K562 (cell line): ENCODE measurements around the gene ALOX5. TPM values are rescaled to one million over a fixed set of nuclear protein-coding genes. Genes with fewer than 3 reads are reported as not detected.

Experiments used
- ATAC-seq: fragments of 200-7000 bp; cut with Tn5 transposase; 3 replicates; pipeline ENCODE4 v1.9.1; 2020; ENCODE audit warnings: moderate library complexity
- BruUV-seq: library from RNA; stranded (reverse); fragments of 400-500 nt; replicated peaks from 2 replicates; lab custom pipeline; 2021; lab: Mats Ljungman, UMichigan
- CTCF ChIA-PET: fragments of 300-600 bp; formaldehyde crosslinking; extraction: SDS; loops from one replicate; lab custom pipeline; 2021; ENCODE audit warnings: low intra/inter-chr PET ratio; lab: Yijun Ruan, JAX
- POLR2A ChIA-PET: fragments of 300-600, 350-650 bp; sonication (Branson Sonifier 250); formaldehyde crosslinking; extraction: SDS; loops from one replicate; lab custom pipeline; 2021; ENCODE audit warnings: antibody characterized with exemption, inconsistent platforms; lab: Yijun Ruan, JAX
- DNase-seq, 4 experiments: peaks; one replicate each; pipeline versions ENCODE4 v3.0.0 to v3.0.0-alpha.2; 2011 to 2018; ENCODE audit warnings: low spot score in 3 of 4, mixed read lengths in 3 of 4; ENCODE audit errors: extremely low read depth in 1 of 4
- FAIRE-seq: peaks from 2 replicates; lab custom pipeline; 2011; peaks lifted over from hg19 to GRCh38; lab: Jason Lieb, UNC
- H2AFZ ChIP-seq: 2 replicates; pipeline ENCODE4 v1.6.0; 2011; ENCODE audit warnings: low read depth, low read length, control low read depth, inconsistent platforms
- H3K27ac ChIP-seq: fragments of 200-600 bp; 3 replicates; pipeline ENCODE4 v1.8.0; 2011; ENCODE audit warnings: low read depth, mild to moderate bottlenecking, control low read depth, inconsistent platforms, low read length, moderate library complexity, mixed read lengths; ENCODE audit errors: extremely low read depth
- H3K27me3 ChIP-seq, 2 experiments: fragments of 300-600 bp in 1 of 2; 2 replicates in 1 of 2; 3 replicates in 1 of 2; pipeline versions ENCODE4 v1.6.0 to v1.8.0; 2011; ENCODE audit warnings: inconsistent platforms in 2 of 2, low read length in 2 of 2, mild to moderate bottlenecking in 1 of 2, mixed read lengths in 1 of 2, moderate library complexity in 1 of 2; ENCODE audit not compliant: control insufficient read depth in 2 of 2, insufficient read depth in 2 of 2
- H3K36me3 ChIP-seq: fragments of 300-600 bp; 3 replicates; pipeline ENCODE4 v1.8.0; 2011; ENCODE audit warnings: mild to moderate bottlenecking, low read length, inconsistent platforms; ENCODE audit not compliant: control insufficient read depth, insufficient read depth
- H3K4me1 ChIP-seq, 2 experiments: fragments of 200-600 bp in 1 of 2; replicated peaks in 1 of 2; 2 replicates in 1 of 2; 3 replicates in 1 of 2; pipeline versions ENCODE4 v1.5.1 to v1.8.0; 2011; ENCODE audit warnings: inconsistent platforms in 2 of 2, low read length in 2 of 2, mild to moderate bottlenecking in 1 of 2, mixed read lengths in 1 of 2, moderate library complexity in 1 of 2; ENCODE audit not compliant: control insufficient read depth in 2 of 2, insufficient read depth in 2 of 2
- H3K4me2 ChIP-seq: 2 replicates; pipeline ENCODE4 v1.6.1; 2011; ENCODE audit warnings: low read length, control low read depth, inconsistent platforms, mixed read lengths; ENCODE audit not compliant: insufficient read depth
- H3K4me3 ChIP-seq: fragments of 200-600 bp; sonication (generic), shearing (Covaris generic); 2 replicates; pipeline ENCODE4 v1.5.1; 2016; ENCODE audit warnings: control low read depth, inconsistent platforms
- H3K79me2 ChIP-seq: fragments of 200-600 bp; 3 replicates; pipeline ENCODE4 v1.8.0; 2011; ENCODE audit warnings: low read length, inconsistent platforms; ENCODE audit not compliant: control insufficient read depth, insufficient read depth
- H3K9ac ChIP-seq, 2 experiments: 2 replicates each; pipeline versions ENCODE4 v1.6.0 to v1.6.1; 2011; ENCODE audit warnings: low read depth in 2 of 2, low read length in 2 of 2, control low read depth in 1 of 2, inconsistent platforms in 1 of 2, mild to moderate bottlenecking in 1 of 2, mixed read lengths in 1 of 2; ENCODE audit not compliant: insufficient read depth in 1 of 2
- H3K9me1 ChIP-seq: one replicate; pipeline ENCODE4 v1.6.0; 2011; ENCODE audit warnings: inconsistent platforms, mild to moderate bottlenecking, low read length, moderate library complexity; ENCODE audit not compliant: control insufficient read depth, insufficient read depth
- H3K9me3 ChIP-seq: replicated peaks from 2 replicates; pipeline ENCODE4 v1.5.1; 2011; ENCODE audit warnings: low read depth, low read length, inconsistent platforms; ENCODE audit not compliant: control insufficient read depth, insufficient read depth
- H4K20me1 ChIP-seq: replicated peaks from 2 replicates; pipeline ENCODE4 v1.6.1; 2011; ENCODE audit warnings: low read length, inconsistent platforms, mixed read lengths; ENCODE audit not compliant: control insufficient read depth, insufficient read depth
- CBFA2T3 ChIP-seq: fragments of 450-650 bp; IDR thresholded peaks from 2 replicates; pipeline ENCODE4 v1.6.1; 2017
- CC2D1A ChIP-seq: fragments of 450-650 bp; IDR thresholded peaks from 2 replicates; pipeline ENCODE4 v1.6.1; 2017; ENCODE audit warnings: mild to moderate bottlenecking
- CEBPB ChIP-seq: fragments of 450-650 bp; IDR thresholded peaks from 2 replicates; pipeline ENCODE4 v1.6.1; 2016; ENCODE audit warnings: missing genetic modification characterization, missing compliant biosample characterization
- LEF1 ChIP-seq: fragments of 450-650 bp; IDR thresholded peaks from 2 replicates; pipeline ENCODE4 v1.6.1; 2016; ENCODE audit warnings: mild to moderate bottlenecking
- PTTG1 ChIP-seq: fragments of 450-650 bp; IDR thresholded peaks from 2 replicates; pipeline ENCODE4 v1.6.1; 2016; ENCODE audit warnings: low read depth, mild to moderate bottlenecking, missing genetic modification characterization, missing compliant biosample characterization
- RBM39 ChIP-seq: fragments of 200-400 bp; formaldehyde crosslinking; optimal IDR thresholded peaks from 2 replicates; pipeline ENCODE3; 2018; ENCODE audit warnings: low read depth, low read length
- TAF15 ChIP-seq: fragments of 200-400 bp; formaldehyde crosslinking; IDR thresholded peaks from 2 replicates; pipeline ENCODE4 v1.6.1; 2017; ENCODE audit warnings: mild to moderate bottlenecking, low read depth, low read length, moderate library complexity
- TAF9B ChIP-seq: fragments of 450-650 bp; IDR thresholded peaks from 2 replicates; pipeline ENCODE4 v1.6.1; 2018; ENCODE audit warnings: mild to moderate bottlenecking; ENCODE audit not compliant: partially characterized antibody
- ZFX ChIP-seq: sonication (generic); formaldehyde crosslinking; IDR thresholded peaks from 2 replicates; pipeline ENCODE4 v1.8.0; 2022; ENCODE audit warnings: mild to moderate bottlenecking, missing genetic modification reagents, moderate library complexity
- ZNF165 ChIP-seq: fragments of 250-450 bp; sonication (Bioruptor Pico); IDR thresholded peaks from 2 replicates; pipeline ENCODE4 v1.4.0; 2020; ENCODE audit warnings: borderline replicate concordance
- ZNF263 ChIP-seq: sonication (generic); formaldehyde crosslinking; IDR thresholded peaks from 2 replicates; pipeline ENCODE4 v1.8.0; 2022; ENCODE audit warnings: mild to moderate bottlenecking, missing genetic modification reagents, borderline replicate concordance
- ZNF408 ChIP-seq: fragments of 250-450 bp; sonication (Bioruptor Pico); IDR thresholded peaks from 2 replicates; pipeline ENCODE4 v1.4.0; 2020; ENCODE audit warnings: low read depth, mild to moderate bottlenecking, moderate library complexity
- ZNF695 ChIP-seq: fragments of 450-650 bp; formaldehyde crosslinking; IDR thresholded peaks from 2 replicates; pipeline ENCODE4 v1.4.0; 2020; ENCODE audit warnings: mild to moderate bottlenecking, moderate library complexity
- WGBS: fragments of 100-300 bp; shearing (Covaris generic); methylation state at CpG from one replicate; pipeline ENCODE4 v1.1.6; 2016; ENCODE audit warnings: low coverage, mixed read lengths; ENCODE audit not compliant: insufficient coverage; ENCODE audit errors: missing lambda C conversion rate; 5-methylcytosine and 5-hydroxymethylcytosine counted together
- in situ Hi-C: fragments of 300-500 bp; cut with MboI; formaldehyde crosslinking; loops from 4 replicates; pipeline ENCODE4 v1.15.0; 2018; ENCODE audit warnings: inconsistent platforms, mixed read lengths
- intact Hi-C: fragments of 100-400 bp; cut with micrococcal nuclease; formaldehyde crosslinking; loops from 2 replicates; pipeline ENCODE4 v1.14.2; 2022
- polyA plus RNA-seq, 8 experiments: library from polyadenylated mRNA; depleted of rRNA in 4 of 8; stranded (reverse) in 5 of 8; unstranded in 3 of 8; fragments of >200 nt; fragmentation: Nextera tagmentation in 2 of 8; fragmentation: Illumina TruSeq in 1 of 8; extraction: Ambion mirVana in 2 of 8; extraction: Trizol in 1 of 8; gene quantifications; 2 replicates each; pipeline versions ENCODE4 v1.2.1 to v1.2.3, GENCODE V29; 2011 to 2014; ENCODE audit warnings: inconsistent platforms in 1 of 8, missing spikeins in 1 of 8
- total RNA-seq, 7 experiments: library from RNA; depleted of rRNA in 6 of 7; stranded (reverse); fragments of >200 nt in 6 of 7; fragmentation: Illumina TruSeq in 2 of 7; extraction: Trizol in 2 of 7; gene quantifications; 2 replicates each; pipeline versions ENCODE4 v1.2.1 to v1.2.3, GENCODE V29; 2011 to 2021; ENCODE audit warnings: low replicate concordance in 1 of 7
- TF ChIP-seq, protein P1 (sequence below): fragments of 450-650 bp; IDR thresholded peaks from one replicate; pipeline ENCODE4 v1.6.1; 2018; ENCODE audit warnings: mild to moderate bottlenecking, moderate library complexity; ENCODE audit not compliant: partially characterized antibody
- TF ChIP-seq, protein P2 (sequence below): fragments of 250-450 bp; sonication (Bioruptor Pico); IDR thresholded peaks from 2 replicates; pipeline ENCODE4 v1.8.0; 2021; ENCODE audit warnings: moderate library complexity, mild to moderate bottlenecking, inconsistent platforms

Gene ALOX5
- total and polyA plus RNA-seq, 9 of the 15 experiments (the other 6 are each of a cell fraction or from before 2014, with no cell fraction given): 0.10 to 2.4 (median 1.4) TPM

DNA sequence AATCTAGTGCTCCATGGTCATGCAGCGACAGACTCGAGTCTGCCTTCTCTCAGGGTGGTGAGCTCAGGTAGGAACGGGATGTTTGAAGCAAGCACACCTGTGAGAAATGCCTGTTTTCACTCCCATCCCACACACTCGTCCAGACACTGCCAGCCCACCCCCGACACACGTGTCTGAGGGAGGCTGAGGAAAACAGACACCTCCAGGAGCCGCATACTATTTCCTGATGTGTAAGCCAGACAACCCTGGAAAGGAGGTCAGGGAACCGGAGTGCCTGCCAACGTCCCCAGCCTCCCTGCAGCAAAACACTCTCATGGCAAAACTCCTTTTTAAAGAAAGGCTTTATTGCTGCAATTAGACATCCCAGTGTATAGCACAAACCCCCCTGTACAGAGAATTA, 80.2 kb downstream of the ALOX5 start:
- intact Hi-C loops: no loop called here
- H3K9ac ChIP-seq: peak overlapping the region in 1 of 2 experiments; percentile 75; a peak in 2 of 4 replicates
- no peak for DNase-seq
- no peaks in the 10 kb centered on the region for H3K79me2 ChIP-seq
- H3K4me2 ChIP-seq: no peak overlapping the region
- no peak overlapping the region for H2AFZ ChIP-seq
- FAIRE-seq: no peak
- H3K9me1 ChIP-seq: no peaks in the 10 kb centered on the region
- no TSS peak for BruUV-seq
- WGBS: 60% methylated on average over 9 of the region's 9 CpGs
- ChIA-PET POLR2A (interaction anchor here (0.6 to 1.3 kb wide), 4 partner anchors 10 to 233 kb away, joined by 3 to 5 read pairs (median 4); no protein-coding TSS in a partner anchor), CTCF (no interaction called here)
- in situ Hi-C loops: no loop called here
- no peak for ATAC-seq
- H3K4me1 ChIP-seq: peaks cover 0 to 8% of the 10 kb centered on the region in 2 experiments; a peak in 2 of 5 replicates
- H3K27me3 ChIP-seq: no peaks in the 10 kb centered on the region
- H3K27ac ChIP-seq: no peak overlapping the region
- H3K4me3 ChIP-seq: no peak overlapping the region
- H3K36me3 ChIP-seq: peaks cover 29% of the 10 kb centered on the region; the same call in 2 of the 3 replicates
- no peaks in the 10 kb centered on the region for H4K20me1 ChIP-seq
- TF ChIP-seq ZNF263 (no peak), TAF15 (no peak), TAF9B (no peak), PTTG1 (tag) (no peak), ZFX (CRISPR knock-in tag) (no peak), RBM39 (no peak), ZNF165 (CRISPR knock-in tag) (no peak), ZNF695 (CRISPR knock-in tag) (no peak), CEBPB (no peak), ZNF408 (CRISPR knock-in tag) (no peak), CC2D1A (no peak), LEF1 (no peak), CBFA2T3 (no peak)
- TF ChIP-seq, protein P1, sequence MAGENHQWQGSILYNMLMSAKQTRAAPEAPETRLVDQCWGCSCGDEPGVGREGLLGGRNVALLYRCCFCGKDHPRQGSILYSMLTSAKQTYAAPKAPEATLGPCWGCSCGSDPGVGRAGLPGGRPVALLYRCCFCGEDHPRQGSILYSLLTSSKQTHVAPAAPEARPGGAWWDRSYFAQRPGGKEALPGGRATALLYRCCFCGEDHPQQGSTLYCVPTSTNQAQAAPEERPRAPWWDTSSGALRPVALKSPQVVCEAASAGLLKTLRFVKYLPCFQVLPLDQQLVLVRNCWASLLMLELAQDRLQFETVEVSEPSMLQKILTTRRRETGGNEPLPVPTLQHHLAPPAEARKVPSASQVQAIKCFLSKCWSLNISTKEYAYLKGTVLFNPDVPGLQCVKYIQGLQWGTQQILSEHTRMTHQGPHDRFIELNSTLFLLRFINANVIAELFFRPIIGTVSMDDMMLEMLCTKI: no peak
- TF ChIP-seq, protein P2, sequence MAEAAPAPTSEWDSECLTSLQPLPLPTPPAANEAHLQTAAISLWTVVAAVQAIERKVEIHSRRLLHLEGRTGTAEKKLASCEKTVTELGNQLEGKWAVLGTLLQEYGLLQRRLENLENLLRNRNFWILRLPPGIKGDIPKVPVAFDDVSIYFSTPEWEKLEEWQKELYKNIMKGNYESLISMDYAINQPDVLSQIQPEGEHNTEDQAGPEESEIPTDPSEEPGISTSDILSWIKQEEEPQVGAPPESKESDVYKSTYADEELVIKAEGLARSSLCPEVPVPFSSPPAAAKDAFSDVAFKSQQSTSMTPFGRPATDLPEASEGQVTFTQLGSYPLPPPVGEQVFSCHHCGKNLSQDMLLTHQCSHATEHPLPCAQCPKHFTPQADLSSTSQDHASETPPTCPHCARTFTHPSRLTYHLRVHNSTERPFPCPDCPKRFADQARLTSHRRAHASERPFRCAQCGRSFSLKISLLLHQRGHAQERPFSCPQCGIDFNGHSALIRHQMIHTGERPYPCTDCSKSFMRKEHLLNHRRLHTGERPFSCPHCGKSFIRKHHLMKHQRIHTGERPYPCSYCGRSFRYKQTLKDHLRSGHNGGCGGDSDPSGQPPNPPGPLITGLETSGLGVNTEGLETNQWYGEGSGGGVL (CRISPR knock-in tag): no peak
- TF ChIP-seq, all 486 proteins: peak for 0
- H3K9me3 ChIP-seq: no peaks in the 10 kb centered on the region
